ENCODE results near the gene EPS8L1.

DNA sequence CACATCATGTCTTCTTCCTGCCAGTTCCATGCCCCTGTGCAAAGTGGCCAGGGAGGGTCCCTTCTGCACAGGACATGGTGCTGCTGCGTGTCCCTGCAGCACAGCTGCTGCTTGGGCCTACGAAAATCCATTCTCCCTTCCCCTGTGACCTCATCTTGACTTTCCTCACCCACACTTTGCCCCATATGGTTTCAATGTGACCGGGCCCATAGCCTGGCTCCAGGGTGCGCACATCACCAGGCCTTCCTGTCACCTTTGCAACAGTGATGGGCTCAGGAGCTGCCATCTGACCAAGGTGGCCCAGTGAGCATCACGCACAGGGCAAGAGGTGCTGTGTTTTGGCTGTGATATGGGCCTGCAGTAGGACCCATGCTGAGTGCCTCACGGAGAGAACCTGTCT, 30.9 kb downstream of the EPS8L1 start:
- no peak for TF ChIP-seq FOS (IDR thresholded peaks at IDR 0.05; ENCODE audit: low read depth, low read length)
- TF ChIP-seq, protein P1, sequence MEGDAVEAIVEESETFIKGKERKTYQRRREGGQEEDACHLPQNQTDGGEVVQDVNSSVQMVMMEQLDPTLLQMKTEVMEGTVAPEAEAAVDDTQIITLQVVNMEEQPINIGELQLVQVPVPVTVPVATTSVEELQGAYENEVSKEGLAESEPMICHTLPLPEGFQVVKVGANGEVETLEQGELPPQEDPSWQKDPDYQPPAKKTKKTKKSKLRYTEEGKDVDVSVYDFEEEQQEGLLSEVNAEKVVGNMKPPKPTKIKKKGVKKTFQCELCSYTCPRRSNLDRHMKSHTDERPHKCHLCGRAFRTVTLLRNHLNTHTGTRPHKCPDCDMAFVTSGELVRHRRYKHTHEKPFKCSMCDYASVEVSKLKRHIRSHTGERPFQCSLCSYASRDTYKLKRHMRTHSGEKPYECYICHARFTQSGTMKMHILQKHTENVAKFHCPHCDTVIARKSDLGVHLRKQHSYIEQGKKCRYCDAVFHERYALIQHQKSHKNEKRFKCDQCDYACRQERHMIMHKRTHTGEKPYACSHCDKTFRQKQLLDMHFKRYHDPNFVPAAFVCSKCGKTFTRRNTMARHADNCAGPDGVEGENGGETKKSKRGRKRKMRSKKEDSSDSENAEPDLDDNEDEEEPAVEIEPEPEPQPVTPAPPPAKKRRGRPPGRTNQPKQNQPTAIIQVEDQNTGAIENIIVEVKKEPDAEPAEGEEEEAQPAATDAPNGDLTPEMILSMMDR (conservative IDR thresholded peaks at IDR 0.05; ENCODE audit: low read depth, low read length), result no peak
